ENCODE results near the gene TTC9C. TPM values are rescaled to one million over a fixed set of nuclear protein-coding genes. Genes with fewer than 3 reads are reported as not detected.

TTC9C gene
- total and polyA plus RNA-seq, 2 of the 13 experiments (the other 11 are each of a cell fraction or from before 2014, with no cell fraction given): 28.0 to 36.4 TPM

- TF ChIP-seq, protein P1, sequence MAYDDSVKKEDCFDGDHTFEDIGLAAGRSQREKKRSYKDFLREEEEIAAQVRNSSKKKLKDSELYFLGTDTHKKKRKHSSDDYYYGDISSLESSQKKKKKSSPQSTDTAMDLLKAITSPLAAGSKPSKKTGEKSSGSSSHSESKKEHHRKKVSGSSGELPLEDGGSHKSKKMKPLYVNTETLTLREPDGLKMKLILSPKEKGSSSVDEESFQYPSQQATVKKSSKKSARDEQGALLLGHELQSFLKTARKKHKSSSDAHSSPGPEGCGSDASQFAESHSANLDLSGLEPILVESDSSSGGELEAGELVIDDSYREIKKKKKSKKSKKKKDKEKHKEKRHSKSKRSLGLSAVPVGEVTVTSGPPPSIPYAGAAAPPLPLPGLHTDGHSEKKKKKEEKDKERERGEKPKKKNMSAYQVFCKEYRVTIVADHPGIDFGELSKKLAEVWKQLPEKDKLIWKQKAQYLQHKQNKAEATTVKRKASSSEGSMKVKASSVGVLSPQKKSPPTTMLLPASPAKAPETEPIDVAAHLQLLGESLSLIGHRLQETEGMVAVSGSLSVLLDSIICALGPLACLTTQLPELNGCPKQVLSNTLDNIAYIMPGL (CRISPR knock-in tag; IDR thresholded peaks at IDR 0.05; ENCODE audit: borderline replicate concordance in 1 of 2, low read depth in 1 of 2): peak in 1 of 2 experiments; percentile 17; a peak in 1 of 4 replicates
- TF ChIP-seq AKNA (CRISPR knock-in tag; IDR thresholded peaks at IDR 0.05; ENCODE audit: borderline replicate concordance): no peak
- TF ChIP-seq SRF (IDR thresholded peaks at IDR 0.05; ENCODE audit: low read depth, low read length): no peak
- TF ChIP-seq ZBTB44 (CRISPR knock-in tag; IDR thresholded peaks at IDR 0.05): no peak
- peak; percentile 80 for TF ChIP-seq ZNF605 (CRISPR knock-in tag; IDR thresholded peaks at IDR 0.05)
- TF ChIP-seq NFE2L1 (CRISPR knock-in tag; IDR thresholded peaks at IDR 0.05; ENCODE audit: borderline replicate concordance): no peak
- peak; percentile 67; the same call in 1 of the 2 replicates for TF ChIP-seq ZFP91 (CRISPR knock-in tag; IDR thresholded peaks at IDR 0.05; ENCODE audit: borderline replicate concordance)
- TF ChIP-seq CENPT (CRISPR knock-in tag; IDR thresholded peaks at IDR 0.05; ENCODE audit: low read depth): no peak
- TF ChIP-seq POLR2AphosphoS2 (IDR thresholded peaks at IDR 0.05; ENCODE audit: low read depth, low read length): no peak
- TF ChIP-seq ZNF713 (CRISPR knock-in tag; IDR thresholded peaks at IDR 0.05): no peak
- TF ChIP-seq XRCC5 (optimal IDR thresholded peaks at IDR 0.05; ENCODE audit: low read length): peak; percentile 35
- TF ChIP-seq ZNF616 (CRISPR knock-in tag; IDR thresholded peaks at IDR 0.05; ENCODE audit: low read depth): no peak
- TF ChIP-seq ZC3H4 (CRISPR knock-in tag; IDR thresholded peaks at IDR 0.05; ENCODE audit: borderline replicate concordance): no peak
- TF ChIP-seq, protein P2, sequence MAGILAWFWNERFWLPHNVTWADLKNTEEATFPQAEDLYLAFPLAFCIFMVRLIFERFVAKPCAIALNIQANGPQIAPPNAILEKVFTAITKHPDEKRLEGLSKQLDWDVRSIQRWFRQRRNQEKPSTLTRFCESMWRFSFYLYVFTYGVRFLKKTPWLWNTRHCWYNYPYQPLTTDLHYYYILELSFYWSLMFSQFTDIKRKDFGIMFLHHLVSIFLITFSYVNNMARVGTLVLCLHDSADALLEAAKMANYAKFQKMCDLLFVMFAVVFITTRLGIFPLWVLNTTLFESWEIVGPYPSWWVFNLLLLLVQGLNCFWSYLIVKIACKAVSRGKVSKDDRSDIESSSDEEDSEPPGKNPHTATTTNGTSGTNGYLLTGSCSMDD (CRISPR knock-in tag; IDR thresholded peaks at IDR 0.05): no peak
- no peak for TF ChIP-seq SRSF9 (IDR thresholded peaks at IDR 0.05; ENCODE audit: borderline replicate concordance, insufficient read depth, low read depth, low read length, poor library complexity, severe bottlenecking)
- TF ChIP-seq STAG1 (CRISPR knock-in tag; IDR thresholded peaks at IDR 0.05): no peak
Observed at GRCh38 chr11:62705880-62706849, 22.1 kb upstream of the TTC9C start (continued).
